DOHH2 (cell line): Measurements from ENCODE around the gene CNKSR3.

Experiments used
- H3F3A ChIP-seq: fragments of 200-600 bp; sonication (generic), shearing (Covaris generic); 2 replicates; pipeline ENCODE4 v1.6.0; 2016; ENCODE audit warnings: antibody characterized with exemption, mild to moderate bottlenecking; ENCODE audit not compliant: control insufficient read depth, insufficient read depth
- H3K27ac ChIP-seq: fragments of 200-600 bp; sonication (generic); 2 replicates; pipeline ENCODE4 v1.5.1; 2014; ENCODE audit warnings: low read depth, mild to moderate bottlenecking, low read length, moderate library complexity
- H3K27me3 ChIP-seq: fragments of 200-600 bp; sonication (generic); 2 replicates; pipeline ENCODE4 v1.6.1; 2014; ENCODE audit warnings: mild to moderate bottlenecking, low read length, mixed read lengths; ENCODE audit not compliant: control insufficient read depth
- H3K36me3 ChIP-seq: fragments of 200-600 bp; sonication (generic); 2 replicates; pipeline ENCODE4 v1.6.1; 2014; ENCODE audit warnings: mild to moderate bottlenecking, low read length, moderate library complexity, mixed read lengths; ENCODE audit not compliant: control insufficient read depth
- H3K4me1 ChIP-seq: fragments of 200-600 bp; sonication (generic); 2 replicates; pipeline ENCODE4 v1.6.1; 2014; ENCODE audit warnings: mild to moderate bottlenecking, low read length, mixed read lengths; ENCODE audit not compliant: control insufficient read depth
- H3K4me2 ChIP-seq: fragments of 200-600 bp; sonication (generic); 2 replicates; pipeline ENCODE4 v1.6.0; 2014; ENCODE audit warnings: mild to moderate bottlenecking, low read length, moderate library complexity
- H3K4me3 ChIP-seq: fragments of 200-600 bp; sonication (generic); 2 replicates; pipeline ENCODE4 v1.5.1; 2014; ENCODE audit warnings: mild to moderate bottlenecking, low read length, mixed read lengths
- H3K79me2 ChIP-seq: fragments of 200-600 bp; sonication (generic); 2 replicates; pipeline ENCODE4 v1.6.1; 2014; ENCODE audit warnings: mild to moderate bottlenecking, low read length, mixed read lengths; ENCODE audit not compliant: control insufficient read depth
- H3K9me2 ChIP-seq: fragments of 200-600 bp; sonication (generic); replicated peaks from 2 replicates; pipeline ENCODE4 v1.6.1; 2014; ENCODE audit warnings: mild to moderate bottlenecking, low read length, mixed read lengths; ENCODE audit not compliant: control insufficient read depth
- H3K9me3 ChIP-seq: fragments of 200-600 bp; sonication (generic); 2 replicates; pipeline ENCODE4 v1.6.1; 2014; ENCODE audit warnings: antibody characterized with exemption, low read length, mixed read lengths; ENCODE audit not compliant: control insufficient read depth, insufficient read depth
- H4K20me1 ChIP-seq: fragments of 200-600 bp; sonication (generic); 2 replicates; pipeline ENCODE4 v1.6.0; 2014; ENCODE audit warnings: low read depth, mild to moderate bottlenecking, antibody characterized with exemption, low read length, moderate library complexity; ENCODE audit not compliant: control insufficient read depth, insufficient read depth
- CTCF ChIP-seq: fragments of 200-600 bp; sonication (generic); IDR thresholded peaks from one replicate; pipeline ENCODE4 v1.5.1; 2014; ENCODE audit warnings: antibody characterized with exemption, mild to moderate bottlenecking, low read depth, low read length; ENCODE audit not compliant: poor library complexity, severe bottlenecking
- EZH2phosphoT487 ChIP-seq: fragments of 200-600 bp; sonication (generic); IDR thresholded peaks from 2 replicates; pipeline ENCODE4 v1.6.1; 2017; ENCODE audit warnings: borderline replicate concordance, mild to moderate bottlenecking, antibody characterized with exemption, low read length, moderate library complexity, mixed read lengths

The CNKSR3 gene

GRCh38 chr6:154471609-154472362 lies 38.7 kb downstream of the CNKSR3 start:
- no peaks in the 10 kb centered on the region for H3K27me3 ChIP-seq
- H3K4me3 ChIP-seq: no peak overlapping the region
- no peaks in the 10 kb centered on the region for H3K79me2 ChIP-seq
- H3K27ac ChIP-seq: no peak overlapping the region
- no peak overlapping the region for H3K4me2 ChIP-seq
- no peaks in the 10 kb centered on the region for H3K4me1 ChIP-seq
- no peaks in the 10 kb centered on the region for H3F3A ChIP-seq
- H4K20me1 ChIP-seq: no peaks in the 10 kb centered on the region
- TF ChIP-seq EZH2phosphoT487 (no peak), CTCF (no peak)
- no peaks in the 10 kb centered on the region for H3K36me3 ChIP-seq
- no peaks in the 10 kb centered on the region for H3K9me2 ChIP-seq
- no peaks in the 10 kb centered on the region for H3K9me3 ChIP-seq

- Histone ChIP-seq H3K4me1 (no peaks in the 10 kb centered on the region), H3K36me3 (no peaks in the 10 kb centered on the region), H3K27ac (no peak overlapping the region), H3K79me2 (no peaks in the 10 kb centered on the region), H4K20me1 (no peaks in the 10 kb centered on the region), H3F3A (no peaks in the 10 kb centered on the region), H3K9me2 (no peaks in the 10 kb centered on the region), H3K9me3 (no peaks in the 10 kb centered on the region), H3K4me2 (no peak overlapping the region), H3K27me3 (no peaks in the 10 kb centered on the region), H3K4me3 (no peak overlapping the region)
- no peak for TF ChIP-seq EZH2phosphoT487
- TF ChIP-seq CTCF: no peak
These were observed 41.1 kb downstream of the CNKSR3 start for GRCh38 chr6:154469306-154469935.

DNA sequence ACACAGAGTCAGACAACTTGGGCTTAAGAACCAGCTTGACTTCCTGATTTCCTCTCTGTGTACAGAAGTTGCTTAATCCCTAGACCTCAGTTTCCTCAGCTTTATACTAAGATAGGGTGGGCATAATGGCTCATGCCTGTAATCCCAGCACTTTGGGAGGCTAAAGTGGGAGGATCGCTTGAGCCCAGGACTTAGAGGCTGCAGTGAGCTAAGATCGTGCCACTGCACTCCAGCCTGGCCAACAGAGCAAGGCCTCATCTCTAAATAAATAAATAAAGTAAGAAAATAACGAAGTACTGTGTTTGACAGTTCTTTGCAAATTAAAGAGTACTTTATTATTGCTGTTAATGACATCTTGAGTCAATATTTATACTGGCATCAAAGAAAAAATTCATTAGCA lies 41.7 kb downstream of the CNKSR3 start:
- Histone ChIP-seq H4K20me1 (no peaks in the 10 kb centered on the region), H3K4me3 (no peak overlapping the region), H3K9me3 (no peaks in the 10 kb centered on the region), H3K27me3 (no peaks in the 10 kb centered on the region), H3K9me2 (no peaks in the 10 kb centered on the region), H3K4me1 (no peaks in the 10 kb centered on the region), H3K79me2 (no peaks in the 10 kb centered on the region), H3K27ac (no peak overlapping the region), H3F3A (no peaks in the 10 kb centered on the region), H3K4me2 (no peak overlapping the region), H3K36me3 (no peaks in the 10 kb centered on the region)
- TF ChIP-seq CTCF (no peak), EZH2phosphoT487 (no peak)
